Upper lobe of left lung (tissue), 6 donors: ENCODE results near the gene DISC1. TPM values are rescaled to one million over a fixed set of nuclear protein-coding genes. Genes with fewer than 3 reads are reported as not detected.

Experiments
- ATAC-seq, 2 donors: fragments of 200-7000 bp; cut with Tn5 transposase; one replicate each; pipeline ENCODE4 v1.9.1; 2022; ENCODE audit warnings: mild to moderate bottlenecking in 2 of 2, moderate library complexity in 2 of 2; ENCODE audit not compliant: low FRiP score in 2 of 2
- DNase-seq, 2 donors: peaks; one replicate each; pipeline ENCODE4 v3.0.0-alpha.2; 2019 to 2020
- H3K27ac ChIP-seq, 4 donors: fragments of 200-600 bp; sonication (generic); one replicate each; pipeline ENCODE4 v1.5.1; 2016 to 2019
- H3K27me3 ChIP-seq, 4 donors: fragments of 200-600 bp; sonication (generic); one replicate each; pipeline ENCODE4 v1.5.1; 2017 to 2019
- H3K36me3 ChIP-seq, 4 donors: fragments of 200-600 bp; sonication (generic); one replicate each; pipeline ENCODE4 v1.5.1; 2016 to 2019
- H3K4me1 ChIP-seq, 4 donors: fragments of 200-600 bp; sonication (generic); one replicate each; pipeline ENCODE4 v1.5.1; 2018 to 2019
- H3K4me3 ChIP-seq, 4 donors: fragments of 200-600 bp; sonication (generic); one replicate each; pipeline ENCODE4 v1.5.1; 2017 to 2019; ENCODE audit warnings: mild to moderate bottlenecking in 2 of 4, moderate library complexity in 1 of 4
- H3K9me3 ChIP-seq, 4 donors: fragments of 200-600 bp; sonication (generic); one replicate each; pipeline ENCODE4 v1.5.1; 2018 to 2019
- EP300 ChIP-seq, 4 donors: sonication (generic); formaldehyde crosslinking; IDR thresholded peaks; one replicate each; pipeline ENCODE4 v1.5.1; 2017; ENCODE audit warnings: antibody characterized with exemption in 4 of 4, control low read depth in 2 of 4
- POLR2A ChIP-seq, 4 donors: fragments of 450-650 bp; IDR thresholded peaks; one replicate each; pipeline ENCODE4 v1.5.1; 2016 to 2017; ENCODE audit warnings: antibody characterized with exemption in 4 of 4, mild to moderate bottlenecking in 2 of 4
- POLR2AphosphoS5 ChIP-seq, 2 donors: sonication (generic); formaldehyde crosslinking; IDR thresholded peaks; one replicate each; pipeline ENCODE4 v1.5.1; 2017; ENCODE audit warnings: antibody characterized with exemption in 2 of 2
- WGBS, 2 donors: methylation state at CpG; one replicate each; pipeline ENCODE4 v1.1.5; 2017 to 2018; 5-methylcytosine and 5-hydroxymethylcytosine counted together
- small RNA-seq, 4 donors: library from RNA; depleted of rRNA; stranded (forward); fragments of <200 nt; gene quantifications; one replicate each; pipeline ENCODE3, GENCODE V24; 2016
- total RNA-seq, 6 donors: library from RNA; depleted of rRNA in 4 of 6; stranded (reverse); fragments of >200 nt in 4 of 6; gene quantifications; one replicate each; pipeline versions ENCODE4 v1.1.0 to v1.2.1, GENCODE V29; 2016 to 2021
- TF ChIP-seq, protein P1 (sequence below), 6 experiments: fragments of 450-650 bp in 4 of 6; fragments of 200-600 bp in 2 of 6; sonication (generic) in 2 of 6; IDR thresholded peaks; one replicate each; pipeline ENCODE4 v1.5.1; 2016 to 2019; ENCODE audit warnings: antibody characterized with exemption in 6 of 6
- donor health status: DM: no; HTN: no; CAD: no; lungs with moderate emphysema.
- donor health status: DM: no; HTN: yes; CAD: no; lungs with severe emphysema.

The DISC1 gene
- total RNA-seq, 6 donors from 2014 or later = 6.1 to 16.8 (median 10.5) TPM

DNA sequence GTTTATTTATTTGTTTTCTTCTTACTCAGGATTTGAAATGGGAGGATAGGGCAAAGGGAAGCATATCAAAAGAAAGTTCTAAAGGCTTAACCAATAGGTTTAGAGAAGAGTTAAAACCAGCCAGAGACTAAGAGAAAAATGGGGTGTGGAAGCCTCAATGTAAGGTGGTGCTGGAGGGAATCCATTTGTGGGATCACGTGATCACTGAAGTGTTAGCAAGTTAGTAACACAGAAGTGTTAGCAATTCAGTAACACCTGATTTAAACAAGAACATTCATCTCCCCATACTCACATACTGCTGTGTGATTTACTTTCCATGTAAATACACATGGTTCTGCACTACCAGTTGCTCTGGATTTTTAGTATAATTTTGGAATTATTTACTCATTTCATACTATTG is 451.2 kb downstream of the DISC1 start:
- H3K9me3 ChIP-seq = no peaks in the 10 kb centered on the region
- no peak overlapping the region for H3K4me3 ChIP-seq
- DNase-seq (no peak), ATAC-seq (no peak)
- H3K36me3 ChIP-seq = no peaks in the 10 kb centered on the region
- no peaks in the 10 kb centered on the region for H3K4me1 ChIP-seq
- no peak overlapping the region for H3K27ac ChIP-seq
- TF ChIP-seq, protein P1, sequence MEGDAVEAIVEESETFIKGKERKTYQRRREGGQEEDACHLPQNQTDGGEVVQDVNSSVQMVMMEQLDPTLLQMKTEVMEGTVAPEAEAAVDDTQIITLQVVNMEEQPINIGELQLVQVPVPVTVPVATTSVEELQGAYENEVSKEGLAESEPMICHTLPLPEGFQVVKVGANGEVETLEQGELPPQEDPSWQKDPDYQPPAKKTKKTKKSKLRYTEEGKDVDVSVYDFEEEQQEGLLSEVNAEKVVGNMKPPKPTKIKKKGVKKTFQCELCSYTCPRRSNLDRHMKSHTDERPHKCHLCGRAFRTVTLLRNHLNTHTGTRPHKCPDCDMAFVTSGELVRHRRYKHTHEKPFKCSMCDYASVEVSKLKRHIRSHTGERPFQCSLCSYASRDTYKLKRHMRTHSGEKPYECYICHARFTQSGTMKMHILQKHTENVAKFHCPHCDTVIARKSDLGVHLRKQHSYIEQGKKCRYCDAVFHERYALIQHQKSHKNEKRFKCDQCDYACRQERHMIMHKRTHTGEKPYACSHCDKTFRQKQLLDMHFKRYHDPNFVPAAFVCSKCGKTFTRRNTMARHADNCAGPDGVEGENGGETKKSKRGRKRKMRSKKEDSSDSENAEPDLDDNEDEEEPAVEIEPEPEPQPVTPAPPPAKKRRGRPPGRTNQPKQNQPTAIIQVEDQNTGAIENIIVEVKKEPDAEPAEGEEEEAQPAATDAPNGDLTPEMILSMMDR (IDR thresholded peaks at IDR 0.05) = no peak
- no peak for TF ChIP-seq EP300 (IDR thresholded peaks at IDR 0.05)
- no peak for TF ChIP-seq POLR2AphosphoS5 (IDR thresholded peaks at IDR 0.05)
- TF ChIP-seq POLR2A (IDR thresholded peaks at IDR 0.05) = no peak
- 83 to 86% methylated on average over 1 of the region's 1 CpG for WGBS, 2 donors
- H3K27me3 ChIP-seq = no peaks in the 10 kb centered on the region

DNA sequence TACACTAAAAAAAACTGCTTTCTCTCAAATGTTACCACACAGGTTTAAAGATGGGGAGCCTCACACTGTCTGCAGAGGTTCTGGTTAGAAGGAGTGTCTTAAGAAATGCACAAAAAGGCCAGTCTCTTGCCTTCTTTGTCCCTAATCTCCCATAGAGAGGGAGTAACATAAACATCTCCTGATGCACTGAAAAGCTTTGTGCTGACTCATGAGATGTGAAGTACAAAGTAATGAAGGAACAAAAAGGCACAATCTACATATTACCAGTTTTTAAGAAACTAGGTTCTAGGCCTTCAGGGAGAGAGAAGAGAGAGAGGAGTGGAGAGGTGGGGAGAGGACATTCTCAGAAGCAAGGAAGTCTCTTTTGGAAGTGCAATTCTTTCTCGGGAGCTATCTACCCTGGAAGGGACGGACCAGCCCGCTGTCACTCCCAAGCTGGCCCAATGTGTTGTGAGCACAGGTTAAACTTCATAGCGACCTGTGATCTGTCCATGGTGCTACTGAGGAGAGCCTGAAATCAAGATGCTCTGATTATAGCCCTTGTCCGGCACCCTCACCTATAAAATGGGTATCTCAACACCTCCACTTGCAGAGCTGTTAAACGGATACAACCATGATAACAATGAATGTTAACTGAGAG is 458.1 kb downstream of the DISC1 start:
- TF ChIP-seq EP300 (IDR thresholded peaks at IDR 0.05) (no peak), POLR2A (IDR thresholded peaks at IDR 0.05) (no peak), POLR2AphosphoS5 (IDR thresholded peaks at IDR 0.05) (no peak)
- TF ChIP-seq, protein P1 (IDR thresholded peaks at IDR 0.05) = no peak
- Histone ChIP-seq H3K4me1 (no peaks in the 10 kb centered on the region), H3K4me3 (no peak overlapping the region), H3K27ac (no peak overlapping the region), H3K9me3 (no peaks in the 10 kb centered on the region), H3K27me3 (no peaks in the 10 kb centered on the region), H3K36me3 (no peaks in the 10 kb centered on the region)
- WGBS, 2 donors = 42 to 50% methylated on average over 6 of the region's 6 CpGs
- ATAC-seq (no peak), DNase-seq (no peak)

DNA sequence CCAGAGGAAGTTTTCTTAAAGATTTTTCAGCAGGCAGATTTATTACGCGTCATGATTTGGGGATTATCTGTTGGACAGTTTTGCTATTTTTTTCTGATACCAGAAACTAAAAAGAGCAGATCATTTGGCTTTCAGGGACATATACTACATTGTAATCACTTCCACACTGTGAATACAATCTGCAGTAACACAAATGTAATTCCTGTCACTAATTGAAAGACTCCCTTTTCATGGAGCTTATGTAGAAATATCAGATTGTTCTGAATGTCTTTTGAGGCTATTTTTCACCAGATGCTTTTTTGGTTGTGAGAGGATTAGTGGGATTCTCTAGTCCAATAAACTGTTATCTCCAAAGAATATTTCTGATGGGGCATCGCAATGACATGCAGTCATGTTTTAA is 464.2 kb downstream of the DISC1 start:
- 92% methylated on average over 3 of the region's 3 CpGs for WGBS, 2 donors
- Histone ChIP-seq H3K27me3 (no peaks in the 10 kb centered on the region), H3K36me3 (no peaks in the 10 kb centered on the region), H3K27ac (no peak overlapping the region), H3K9me3 (no peaks in the 10 kb centered on the region), H3K4me1 (no peaks in the 10 kb centered on the region), H3K4me3 (no peak overlapping the region)
- DNase-seq (no peak), ATAC-seq (no peak)
- TF ChIP-seq, protein P1 (IDR thresholded peaks at IDR 0.05) = no peak
- no peak for TF ChIP-seq POLR2AphosphoS5 (IDR thresholded peaks at IDR 0.05)
- TF ChIP-seq POLR2A (IDR thresholded peaks at IDR 0.05) = no peak
- no peak for TF ChIP-seq EP300 (IDR thresholded peaks at IDR 0.05)

Small RNA genes within 50 kb of the gene (small RNA-seq; reads per million reads assigned to genes)
- gene RF02102 (0 reads per million in 4 donors), gene RNU5A-5P (0.14 to 0.33 (median 0.26) reads per million in 4 donors)

Other genes with a start within 250 kb of the DISC1 start
- 10 to 100 TPM; 19.9 to 30.4 (median 22.8) TPM for gene EGLN1, start 204.5 kb upstream of the DISC1 start, total RNA-seq
- 10 to 100 TPM in 5 of 6 donors, 1 to 10 TPM in 1; 6.3 to 39.7 (median 24.6) TPM for gene TSNAX, start 98.1 kb upstream of the DISC1 start, total RNA-seq